ENCODE results near the gene CA4.

DNA sequence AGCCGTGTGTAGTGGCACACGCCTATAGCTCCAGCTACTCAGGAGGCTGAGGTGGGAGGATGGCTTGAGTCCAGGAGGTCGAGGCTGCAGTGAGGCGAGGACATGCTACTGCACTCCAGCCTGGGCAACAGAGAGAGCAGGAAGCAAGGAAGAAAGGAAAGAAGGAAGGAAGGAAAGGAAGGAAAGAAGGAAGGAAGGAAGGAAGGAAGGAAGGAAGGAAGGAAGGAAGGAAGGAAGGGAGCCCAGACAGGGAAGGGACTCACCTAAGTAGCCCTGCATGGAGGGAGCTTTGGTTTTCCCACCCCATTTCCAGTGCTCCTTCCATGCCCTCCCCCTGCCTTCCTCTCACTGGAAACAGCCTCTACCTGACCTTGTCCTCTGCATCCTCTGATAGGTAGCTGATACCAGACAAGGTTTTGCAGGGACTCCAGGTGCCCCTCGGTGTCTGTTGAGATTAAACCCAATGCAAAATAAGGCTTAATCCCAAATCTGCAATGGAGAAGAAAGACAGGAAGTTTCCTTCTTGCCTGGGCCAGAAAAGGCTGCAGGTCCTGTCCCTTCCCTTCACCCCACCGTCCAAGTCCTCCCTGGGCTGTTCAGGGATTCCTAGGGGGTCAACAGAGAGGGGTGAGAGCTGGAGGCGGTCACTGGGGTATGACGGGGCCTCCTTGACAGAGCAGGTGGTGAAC is 21.5 kb upstream of the CA4 start:
- TF ChIP-seq EP300 (IDR thresholded peaks at IDR 0.05) (no peak), POLR2A (IDR thresholded peaks at IDR 0.05) (no peak)
- TF ChIP-seq, protein P1, sequence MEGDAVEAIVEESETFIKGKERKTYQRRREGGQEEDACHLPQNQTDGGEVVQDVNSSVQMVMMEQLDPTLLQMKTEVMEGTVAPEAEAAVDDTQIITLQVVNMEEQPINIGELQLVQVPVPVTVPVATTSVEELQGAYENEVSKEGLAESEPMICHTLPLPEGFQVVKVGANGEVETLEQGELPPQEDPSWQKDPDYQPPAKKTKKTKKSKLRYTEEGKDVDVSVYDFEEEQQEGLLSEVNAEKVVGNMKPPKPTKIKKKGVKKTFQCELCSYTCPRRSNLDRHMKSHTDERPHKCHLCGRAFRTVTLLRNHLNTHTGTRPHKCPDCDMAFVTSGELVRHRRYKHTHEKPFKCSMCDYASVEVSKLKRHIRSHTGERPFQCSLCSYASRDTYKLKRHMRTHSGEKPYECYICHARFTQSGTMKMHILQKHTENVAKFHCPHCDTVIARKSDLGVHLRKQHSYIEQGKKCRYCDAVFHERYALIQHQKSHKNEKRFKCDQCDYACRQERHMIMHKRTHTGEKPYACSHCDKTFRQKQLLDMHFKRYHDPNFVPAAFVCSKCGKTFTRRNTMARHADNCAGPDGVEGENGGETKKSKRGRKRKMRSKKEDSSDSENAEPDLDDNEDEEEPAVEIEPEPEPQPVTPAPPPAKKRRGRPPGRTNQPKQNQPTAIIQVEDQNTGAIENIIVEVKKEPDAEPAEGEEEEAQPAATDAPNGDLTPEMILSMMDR (IDR thresholded peaks at IDR 0.05), result no peak

All from tibial nerve (tissue), 4 donors.